Right lobe of liver (tissue), 6 donors: ENCODE measurements around the gene IPO11. TPM values are rescaled to one million over a fixed set of nuclear protein-coding genes. Genes with fewer than 3 reads are reported as not detected.

Experiments
- ATAC-seq, 4 donors: fragments of 200-7000 bp; cut with Tn5 transposase; one replicate each; pipeline ENCODE4 v1.9.1; 2020; ENCODE audit warnings: mild to moderate bottlenecking in 4 of 4, moderate library complexity in 4 of 4
- DNase-seq, 3 donors: peaks; one replicate each; pipeline ENCODE4 v3.0.0-alpha.2; 2020
- H3K27ac ChIP-seq, 3 donors: fragments of 200-600 bp; one replicate each; pipeline ENCODE4 v1.8.0; 2022
- H3K27me3 ChIP-seq, 2 donors: fragments of 200-600 bp; one replicate each; pipeline ENCODE4 v1.8.0; 2022
- H3K36me3 ChIP-seq, 4 donors: fragments of 200-600 bp; sonication (generic) in 1 of 4; one replicate each; pipeline versions ENCODE4 v1.5.1 to v1.8.0; 2017 to 2022; ENCODE audit warnings: control low read depth in 1 of 4
- H3K4me1 ChIP-seq, 4 donors: fragments of 200-600 bp; sonication (generic) in 1 of 4; one replicate each; pipeline versions ENCODE4 v1.5.1 to v1.8.0; 2017 to 2022; ENCODE audit warnings: control low read depth in 1 of 4
- H3K4me3 ChIP-seq, 3 donors: fragments of 200-600 bp; one replicate each; pipeline ENCODE4 v1.8.0; 2022
- H3K9me3 ChIP-seq, 4 donors: fragments of 200-600 bp; sonication (generic) in 1 of 4; one replicate each; pipeline versions ENCODE4 v1.5.1 to v1.8.0; 2017 to 2022; ENCODE audit warnings: control low read depth in 1 of 4
- CTCF ChIP-seq, 4 donors: fragments of 200-600 bp in 3 of 4; fragments of 450-650 bp in 1 of 4; IDR thresholded peaks; one replicate each; pipeline versions ENCODE4 v1.5.1 to v1.8.0; 2016 to 2022; ENCODE audit warnings: antibody characterized with exemption in 4 of 4, mild to moderate bottlenecking in 2 of 4
- POLR2A ChIP-seq: fragments of 450-650 bp; IDR thresholded peaks from one replicate; pipeline ENCODE4 v1.6.1; 2017; ENCODE audit warnings: antibody characterized with exemption, mild to moderate bottlenecking
- WGBS: methylation state at CpG from one replicate; pipeline ENCODE4 v1.1.6; 2018; ENCODE audit warnings: low coverage, low lambda C conversion rate; ENCODE audit not compliant: insufficient coverage; ENCODE audit errors: missing lambda C conversion rate; 5-methylcytosine and 5-hydroxymethylcytosine counted together
- intact Hi-C, 2 donors: fragments of 100-400 bp; cut with DNase I; formaldehyde crosslinking; loops; one replicate each; pipeline versions ENCODE4 v1.11.2 to v1.14.1; 2022
- total RNA-seq, 6 experiments: library from RNA; depleted of rRNA in 2 of 6; stranded (reverse); fragments of >200 nt in 2 of 6; fragmentation: NEBNext Ultra II Directional in 3 of 6; extraction: Animal tissue kit (Norgen Biotek cat#: 25700) in 3 of 6; gene quantifications; one replicate each; pipeline versions ENCODE4 v1.1.0 to v1.2.4, GENCODE V29; 2016 to 2023
- donor health status: DM: no; HTN: yes; CAD: no.
- donor health status: DM: no; HTN: no; CAD: no.
- donor health status: DM: no; HTN: no; CAD: no.
- donor health status: DM: no; HTN: yes; CAD: no.
- donor health status: DM: no; HTN: yes; CAD: no.

The IPO11 gene
- total RNA-seq, 6 experiments from 2014 or later = 8.3 to 15.7 (median 13.6) TPM

GRCh38 chr5:62605638-62606037 is 193.1 kb downstream of the IPO11 start:
- H3K9me3 ChIP-seq = no peaks in the 10 kb centered on the region
- H3K4me1 ChIP-seq = no peaks in the 10 kb centered on the region
- WGBS = 97% methylated on average over 4 of the region's 4 CpGs
- intact Hi-C loops = no loop called here
- DNase-seq = no peak
- H3K4me3 ChIP-seq = no peak overlapping the region
- H3K27ac ChIP-seq = no peak overlapping the region
- no peak for ATAC-seq
- H3K27me3 ChIP-seq = no peaks in the 10 kb centered on the region
- no peak for TF ChIP-seq POLR2A
- no peaks in the 10 kb centered on the region for H3K36me3 ChIP-seq

- Histone ChIP-seq H3K4me3 (no peak overlapping the region), H3K27me3 (no peaks in the 10 kb centered on the region), H3K27ac (no peak overlapping the region), H3K4me1 (no peaks in the 10 kb centered on the region), H3K36me3 (no peaks in the 10 kb centered on the region), H3K9me3 (no peaks in the 10 kb centered on the region)
- DNase-seq (no peak), ATAC-seq (no peak)
- WGBS = 86% methylated on average over 1 of the region's 1 CpG
- intact Hi-C loops = no loop called here
- TF ChIP-seq CTCF (IDR thresholded peaks at IDR 0.05) (no peak), POLR2A (no peak)
Measured at GRCh38 chr5:62606878-62607277, 194.3 kb downstream of the IPO11 start.

- Histone ChIP-seq H3K27me3 (no peaks in the 10 kb centered on the region), H3K27ac (no peak overlapping the region), H3K4me1 (no peaks in the 10 kb centered on the region), H3K36me3 (no peaks in the 10 kb centered on the region), H3K9me3 (no peaks in the 10 kb centered on the region), H3K4me3 (no peak overlapping the region)
- 92% methylated on average over 4 of the region's 4 CpGs for WGBS
- DNase-seq (no peak), ATAC-seq (no peak)
- intact Hi-C loops = no loop called here
- TF ChIP-seq POLR2A = no peak
- no peak for TF ChIP-seq CTCF (IDR thresholded peaks at IDR 0.05)
Measured at GRCh38 chr5:62607615-62608014, 195.1 kb downstream of the IPO11 start.

GRCh38 chr5:62608529-62609511 is 196.3 kb downstream of the IPO11 start:
- WGBS = 95% methylated on average over 7 of the region's 7 CpGs
- Histone ChIP-seq H3K36me3 (no peaks in the 10 kb centered on the region), H3K27ac (no peak overlapping the region), H3K4me3 (no peak overlapping the region), H3K27me3 (no peaks in the 10 kb centered on the region), H3K4me1 (no peaks in the 10 kb centered on the region), H3K9me3 (no peaks in the 10 kb centered on the region)
- intact Hi-C loops = no loop called here
- no peak for TF ChIP-seq CTCF (IDR thresholded peaks at IDR 0.05)
- no peak for TF ChIP-seq POLR2A
- no peak for DNase-seq
- ATAC-seq = no peak

- 98% methylated on average over 8 of the region's 8 CpGs for WGBS
- intact Hi-C loops = no loop called here
- TF ChIP-seq CTCF (IDR thresholded peaks at IDR 0.05) (no peak), POLR2A (no peak)
- no peak for ATAC-seq
- H3K4me1 ChIP-seq = no peaks in the 10 kb centered on the region
- H3K9me3 ChIP-seq = no peaks in the 10 kb centered on the region
- H3K27ac ChIP-seq = no peak overlapping the region
- no peaks in the 10 kb centered on the region for H3K36me3 ChIP-seq
- H3K4me3 ChIP-seq = no peak overlapping the region
- H3K27me3 ChIP-seq = no peaks in the 10 kb centered on the region
- DNase-seq = no peak
Measured at GRCh38 chr5:62614355-62614754, 201.8 kb downstream of the IPO11 start.
